ENCODE results near the gene DNAH17. TPM values are rescaled to one million over a fixed set of nuclear protein-coding genes. Genes with fewer than 3 reads are reported as not detected.

The DNAH17 gene
- total and polyA plus RNA-seq, 2 of the 8 experiments (the other 6 are each of a cell fraction or from before 2014, with no cell fraction given) = 0.14 to 0.67 TPM

GRCh38 chr17:78409191-78409928 is 167.8 kb downstream of the DNAH17 start:
- Histone ChIP-seq H3K27me3 (replicated peaks in 1 of 4; ENCODE audit: control insufficient read depth in 3 of 4, extremely low read depth in 1 of 4, insufficient read depth in 3 of 4, low read length in 3 of 4) (no peaks in the 10 kb centered on the region), H2AFZ (ENCODE audit: low read length) (no peak overlapping the region), H3K23me2 (ENCODE audit: low read depth, low read length) (no peaks in the 10 kb centered on the region), H4K5ac (ENCODE audit: insufficient read length, low read depth, low read length) (no peak overlapping the region), H2BK120ac (replicated peaks; ENCODE audit: low read depth, low read length) (no peak overlapping the region), H3K56ac (replicated peaks; ENCODE audit: insufficient read length, low read depth, low read length) (no peak overlapping the region), H3K27ac (ENCODE audit: low read depth, low read length) (no peak overlapping the region), H3K4me3 (ENCODE audit: extremely low read depth in 1 of 4, insufficient read depth in 2 of 4, low read depth in 3 of 4, low read length in 4 of 4) (no peak overlapping the region), H3K9me3 (ENCODE audit: insufficient read depth in 2 of 2, low read depth in 1 of 2, low read length in 1 of 2) (no peaks in the 10 kb centered on the region), H2BK12ac (ENCODE audit: low read depth, low read length) (no peak overlapping the region), H3K79me2 (ENCODE audit: control insufficient read depth in 1 of 2, insufficient read depth in 2 of 2, low read length in 2 of 2) (peaks cover 3 to 89% of the 10 kb centered on the region in 2 experiments; a peak in 3 of 4 replicates), H2BK20ac (ENCODE audit: low read length) (no peak overlapping the region), H3K36me3 (ENCODE audit: control insufficient read depth in 2 of 4, insufficient read depth in 4 of 4, low read length in 3 of 4) (peaks cover 2 to 12% (median 9%) of the 10 kb centered on the region in 4 experiments; a peak in 5 of 8 replicates), H3K4ac (replicated peaks; ENCODE audit: insufficient read length, low read depth, low read length) (no peak overlapping the region), H4K91ac (replicated peaks; ENCODE audit: insufficient read length, low read length) (no peak overlapping the region), H3K4me2 (ENCODE audit: insufficient read depth in 1 of 2, low read depth in 2 of 2, low read length in 2 of 2) (no peak overlapping the region), H2AK5ac (ENCODE audit: low read depth, low read length) (peak overlapping the region; percentile 75; the same call in 1 of the 2 replicates), H3K9ac (replicated peaks in 1 of 4; ENCODE audit: extremely low read depth in 1 of 4, low read depth in 3 of 4, low read length in 3 of 4) (no peak overlapping the region; a peak in 1 of 7 replicates), H3K14ac (ENCODE audit: insufficient read length) (no peak overlapping the region), H3K4me1 (replicated peaks in 1 of 4; ENCODE audit: control insufficient read depth in 3 of 4, insufficient read depth in 4 of 4, low read length in 3 of 4) (peaks cover 0 to 19% (median 11%) of the 10 kb centered on the region in 4 experiments; a peak in 5 of 7 replicates), H4K8ac (ENCODE audit: extremely low read depth, insufficient read depth, low read length) (no peak overlapping the region), H4K20me1 (replicated peaks in 1 of 2; ENCODE audit: control insufficient read depth in 1 of 2, insufficient read depth in 2 of 2, low read length in 2 of 2) (peaks cover 36 to 57% of the 10 kb centered on the region in 2 experiments), H3K79me1 (ENCODE audit: low read depth, low read length) (peaks cover 27% of the 10 kb centered on the region), H2BK5ac (ENCODE audit: low read depth, low read length) (peak overlapping the region; percentile 81), H2BK15ac (ENCODE audit: low read length) (no peak overlapping the region), H3K18ac (ENCODE audit: extremely low read depth, low read length) (no peak overlapping the region), H3K23ac (ENCODE audit: insufficient read length) (no peak overlapping the region)
- POLR2A ChIA-PET (ENCODE audit: partially characterized antibody) = interaction anchor here (0.8 kb wide), 1 partner anchor 12 kb away, joined by 3 read pairs; no protein-coding TSS in a partner anchor
- FAIRE-seq = no peak
- no peak for DNase-seq (ENCODE audit: low read depth in 1 of 2, low spot score in 2 of 2)
- WGBS, 2 experiments (ENCODE audit: extremely low coverage in 1 of 2, insufficient coverage in 1 of 2, insufficient read length in 1 of 2, insufficient replicate concordance in 2 of 2, low coverage in 1 of 2, low lambda C conversion rate in 2 of 2, missing lambda C conversion rate in 1 of 2) = 92% methylated on average over 12 of the region's 12 CpGs; no CpG with 5 or more reads in 1 of the 2 experiments
- TF ChIP-seq POLR2AphosphoS5 (IDR thresholded peaks at IDR 0.05; ENCODE audit: low read depth, low read length) = no peak
- no peak for TF ChIP-seq CREB1 (IDR thresholded peaks at IDR 0.05)
- no peak for TF ChIP-seq CHD1 (IDR thresholded peaks at IDR 0.05; ENCODE audit: low read depth, low read length)
- no peak for TF ChIP-seq CTBP2 (IDR thresholded peaks at IDR 0.05; ENCODE audit: borderline replicate concordance, insufficient read depth, insufficient read length, low read length)
- TF ChIP-seq SAP30 (IDR thresholded peaks at IDR 0.05; ENCODE audit: insufficient read depth, insufficient replicate concordance, low read length) = no peak
- TF ChIP-seq BCL11A (IDR thresholded peaks at IDR 0.05; ENCODE audit: low read depth in 2 of 2, low read length in 2 of 2) = no peak
- TF ChIP-seq POLR2A (IDR thresholded peaks at IDR 0.05; ENCODE audit: control extremely low read depth in 1 of 2, low read depth in 2 of 2, low read length in 2 of 2) = no peak
- no peak for TF ChIP-seq SP2 (IDR thresholded peaks at IDR 0.05; ENCODE audit: low read length)
- no peak for TF ChIP-seq KDM1A (IDR thresholded peaks at IDR 0.05; ENCODE audit: borderline replicate concordance, low read length)
- TF ChIP-seq SUZ12 (IDR thresholded peaks at IDR 0.05; ENCODE audit: low read length) = no peak
- CTCF ChIA-PET (ENCODE audit: partially characterized antibody) = interaction anchor here (0.5 to 1.3 kb wide), 4 partner anchors 34 to 298 kb away, joined by 3 to 5 read pairs (median 4); no protein-coding TSS in a partner anchor
